Esophagus squamous epithelium (tissue), 4 donors: ENCODE data around the gene ADAM22.

Source experiments
- CTCF ChIP-seq, 6 experiments: fragments of 450-650 bp in 4 of 6; fragments of 200-600 bp in 2 of 6; sonication (generic) in 2 of 6; IDR thresholded peaks; one replicate each; pipeline ENCODE4 v1.5.1; 2016 to 2019; ENCODE audit warnings: antibody characterized with exemption in 6 of 6, mild to moderate bottlenecking in 4 of 6, moderate library complexity in 4 of 6
- POLR2A ChIP-seq, 4 donors: fragments of 450-650 bp; IDR thresholded peaks; one replicate each; pipeline ENCODE4 v1.6.1; 2017; ENCODE audit warnings: antibody characterized with exemption in 4 of 4, mild to moderate bottlenecking in 4 of 4, moderate library complexity in 3 of 4

- TF ChIP-seq CTCF (IDR thresholded peaks at IDR 0.05), result no peak
- TF ChIP-seq POLR2A (IDR thresholded peaks at IDR 0.05), result no peak
Observed at GRCh38 chr7:87999261-87999660, 65.2 kb downstream of the ADAM22 start.
